ENCODE results near the gene TAF1B.

DNA sequence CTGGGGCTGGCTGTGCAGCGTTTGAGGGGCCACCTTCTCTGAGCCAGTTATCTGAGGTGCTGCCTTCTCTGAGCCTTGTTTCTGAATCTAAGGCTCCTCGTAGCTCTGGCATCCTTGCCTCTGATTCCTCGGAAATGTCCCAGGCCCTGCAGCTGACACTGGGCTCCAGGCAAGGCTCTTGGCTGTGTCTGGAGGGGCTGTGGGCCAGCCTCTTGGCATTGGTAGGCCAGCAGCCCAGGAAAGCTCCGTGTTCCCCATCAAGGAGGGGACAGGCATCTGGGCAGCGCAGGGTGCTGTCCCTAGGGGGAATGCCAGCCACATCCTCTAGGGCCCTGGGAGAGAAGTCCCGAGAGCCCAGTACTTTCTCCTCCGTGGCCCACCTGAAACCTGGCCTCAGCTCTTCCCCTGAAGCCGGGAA lies 40.7 kb upstream of the TAF1B start:
- no peak for TF ChIP-seq EZH2phosphoT487 (conservative IDR thresholded peaks at IDR 0.05; ENCODE audit: low read length)
- TF ChIP-seq, protein P1, sequence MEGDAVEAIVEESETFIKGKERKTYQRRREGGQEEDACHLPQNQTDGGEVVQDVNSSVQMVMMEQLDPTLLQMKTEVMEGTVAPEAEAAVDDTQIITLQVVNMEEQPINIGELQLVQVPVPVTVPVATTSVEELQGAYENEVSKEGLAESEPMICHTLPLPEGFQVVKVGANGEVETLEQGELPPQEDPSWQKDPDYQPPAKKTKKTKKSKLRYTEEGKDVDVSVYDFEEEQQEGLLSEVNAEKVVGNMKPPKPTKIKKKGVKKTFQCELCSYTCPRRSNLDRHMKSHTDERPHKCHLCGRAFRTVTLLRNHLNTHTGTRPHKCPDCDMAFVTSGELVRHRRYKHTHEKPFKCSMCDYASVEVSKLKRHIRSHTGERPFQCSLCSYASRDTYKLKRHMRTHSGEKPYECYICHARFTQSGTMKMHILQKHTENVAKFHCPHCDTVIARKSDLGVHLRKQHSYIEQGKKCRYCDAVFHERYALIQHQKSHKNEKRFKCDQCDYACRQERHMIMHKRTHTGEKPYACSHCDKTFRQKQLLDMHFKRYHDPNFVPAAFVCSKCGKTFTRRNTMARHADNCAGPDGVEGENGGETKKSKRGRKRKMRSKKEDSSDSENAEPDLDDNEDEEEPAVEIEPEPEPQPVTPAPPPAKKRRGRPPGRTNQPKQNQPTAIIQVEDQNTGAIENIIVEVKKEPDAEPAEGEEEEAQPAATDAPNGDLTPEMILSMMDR (IDR thresholded peaks at IDR 0.05; ENCODE audit: insufficient read depth, low read length, poor library complexity, severe bottlenecking): no peak

Data from SU-DHL-6 (cell line).